ENCODE data around the gene AP3B1.
A peak's percentile ranks its signal among the peaks of the same experiment; 100 is the strongest.

AP3B1 gene

DNA sequence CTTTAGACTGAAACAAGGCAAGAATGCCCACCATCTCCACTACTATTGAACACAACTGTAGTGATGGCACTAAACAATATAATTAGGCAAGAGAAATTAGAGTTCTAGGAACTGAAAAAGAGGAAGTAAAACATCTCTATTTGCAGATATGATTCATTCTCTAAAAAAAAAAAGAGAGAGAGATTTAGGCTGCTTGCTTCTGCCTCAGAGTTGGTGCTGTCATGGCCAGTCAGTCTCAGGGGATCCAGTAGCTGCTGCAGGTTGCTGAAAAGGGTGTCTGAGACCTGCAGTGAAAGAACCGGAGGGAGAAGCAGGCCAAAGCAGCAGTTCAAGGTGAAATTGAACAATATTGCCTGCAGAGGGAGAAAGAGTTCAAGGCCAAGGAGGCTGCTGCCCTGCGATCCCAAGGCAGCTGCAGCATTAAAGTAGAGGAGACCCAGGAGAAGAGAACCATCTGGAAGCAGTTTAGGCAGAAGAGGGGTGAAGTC, 72.5 kb downstream of the AP3B1 start:
- TF ChIP-seq, protein P1, sequence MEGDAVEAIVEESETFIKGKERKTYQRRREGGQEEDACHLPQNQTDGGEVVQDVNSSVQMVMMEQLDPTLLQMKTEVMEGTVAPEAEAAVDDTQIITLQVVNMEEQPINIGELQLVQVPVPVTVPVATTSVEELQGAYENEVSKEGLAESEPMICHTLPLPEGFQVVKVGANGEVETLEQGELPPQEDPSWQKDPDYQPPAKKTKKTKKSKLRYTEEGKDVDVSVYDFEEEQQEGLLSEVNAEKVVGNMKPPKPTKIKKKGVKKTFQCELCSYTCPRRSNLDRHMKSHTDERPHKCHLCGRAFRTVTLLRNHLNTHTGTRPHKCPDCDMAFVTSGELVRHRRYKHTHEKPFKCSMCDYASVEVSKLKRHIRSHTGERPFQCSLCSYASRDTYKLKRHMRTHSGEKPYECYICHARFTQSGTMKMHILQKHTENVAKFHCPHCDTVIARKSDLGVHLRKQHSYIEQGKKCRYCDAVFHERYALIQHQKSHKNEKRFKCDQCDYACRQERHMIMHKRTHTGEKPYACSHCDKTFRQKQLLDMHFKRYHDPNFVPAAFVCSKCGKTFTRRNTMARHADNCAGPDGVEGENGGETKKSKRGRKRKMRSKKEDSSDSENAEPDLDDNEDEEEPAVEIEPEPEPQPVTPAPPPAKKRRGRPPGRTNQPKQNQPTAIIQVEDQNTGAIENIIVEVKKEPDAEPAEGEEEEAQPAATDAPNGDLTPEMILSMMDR (conservative IDR thresholded peaks at IDR 0.05): peak; percentile 49
- no peak overlapping the region for H3K27ac ChIP-seq

DNA sequence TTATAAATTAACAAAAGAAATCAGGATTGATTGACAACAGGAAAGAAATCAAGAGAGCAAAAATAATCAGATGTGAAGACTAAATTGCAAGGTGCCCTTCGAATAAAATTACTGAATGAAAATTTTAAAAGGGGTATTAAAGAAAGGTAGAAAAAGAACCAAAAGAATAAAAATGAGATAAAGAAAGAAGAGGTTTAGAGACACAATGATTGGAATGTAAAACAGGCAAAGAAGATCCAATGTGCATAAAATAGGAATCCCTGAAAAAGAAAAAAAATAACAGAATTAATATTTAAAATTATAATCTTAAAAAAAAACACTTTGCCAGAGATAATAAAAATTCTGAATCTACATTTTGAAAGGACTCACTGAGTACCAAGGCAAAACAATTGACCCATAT, 73.0 kb downstream of the AP3B1 start:
- TF ChIP-seq, protein P1 (conservative IDR thresholded peaks at IDR 0.05): no peak
- no peak overlapping the region for H3K27ac ChIP-seq

DNA sequence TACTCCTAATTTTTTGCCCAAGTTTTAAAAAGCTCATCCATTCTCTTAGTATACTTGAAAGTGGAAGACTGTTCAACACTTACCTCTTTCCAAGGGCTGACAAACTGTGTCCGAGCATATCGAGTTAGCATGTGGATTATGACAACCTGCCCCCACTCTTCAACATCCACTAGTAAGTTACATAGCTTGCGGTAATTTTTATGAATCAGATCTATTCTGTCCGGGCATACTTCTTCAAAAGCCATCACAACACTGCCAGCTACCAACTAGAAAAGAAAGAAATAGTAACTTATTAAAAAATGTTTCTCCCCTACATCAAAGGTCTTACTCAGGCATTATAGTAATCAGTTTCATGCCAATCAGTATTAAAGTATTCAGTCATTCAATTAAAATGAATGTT, 78.5 kb downstream of the AP3B1 start:
- no peak overlapping the region for H3K27ac ChIP-seq
- TF ChIP-seq, protein P1 (conservative IDR thresholded peaks at IDR 0.05): no peak

DNA sequence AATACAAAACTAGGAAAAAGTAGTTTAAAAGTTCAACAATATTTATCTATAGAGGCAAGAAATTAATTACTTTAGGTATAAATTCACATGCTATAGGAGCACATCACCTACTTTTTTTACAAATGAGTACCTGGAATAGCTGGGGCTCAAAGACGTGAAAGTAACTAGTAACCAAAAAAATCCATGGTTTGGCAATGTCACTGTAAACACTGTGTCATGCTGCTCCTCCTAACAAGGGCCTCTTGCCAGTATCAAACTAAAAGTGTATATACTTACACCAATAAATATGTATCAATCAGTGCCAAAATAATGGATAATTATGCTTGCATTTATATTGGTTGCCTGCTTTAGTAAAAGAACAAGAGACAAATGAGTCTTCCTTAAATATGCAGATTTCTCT, 78.9 kb downstream of the AP3B1 start:
- H3K27ac ChIP-seq: no peak overlapping the region
- TF ChIP-seq, protein P1 (conservative IDR thresholded peaks at IDR 0.05): no peak

DNA sequence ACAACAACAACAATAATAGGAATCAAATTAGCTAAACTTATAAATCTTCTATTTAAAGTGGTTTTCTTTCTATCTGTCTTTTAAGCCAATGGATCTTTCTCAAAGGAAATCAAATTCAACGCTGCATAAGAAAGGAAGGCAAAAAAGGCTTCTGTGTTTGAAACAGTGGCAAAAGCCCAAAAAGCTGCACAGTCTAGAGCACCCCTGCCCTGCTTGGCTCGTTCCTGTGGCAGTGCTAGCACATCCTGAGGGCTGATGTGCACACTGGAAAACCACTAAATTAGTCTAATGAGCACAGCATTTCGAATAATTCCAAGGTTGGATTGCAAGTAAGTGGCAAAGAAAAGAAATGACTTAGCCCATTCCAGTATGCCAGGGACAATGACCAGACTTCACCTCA, 80.7 kb downstream of the AP3B1 start:
- TF ChIP-seq, protein P1 (conservative IDR thresholded peaks at IDR 0.05): no peak
- H3K27ac ChIP-seq: no peak overlapping the region

DNA sequence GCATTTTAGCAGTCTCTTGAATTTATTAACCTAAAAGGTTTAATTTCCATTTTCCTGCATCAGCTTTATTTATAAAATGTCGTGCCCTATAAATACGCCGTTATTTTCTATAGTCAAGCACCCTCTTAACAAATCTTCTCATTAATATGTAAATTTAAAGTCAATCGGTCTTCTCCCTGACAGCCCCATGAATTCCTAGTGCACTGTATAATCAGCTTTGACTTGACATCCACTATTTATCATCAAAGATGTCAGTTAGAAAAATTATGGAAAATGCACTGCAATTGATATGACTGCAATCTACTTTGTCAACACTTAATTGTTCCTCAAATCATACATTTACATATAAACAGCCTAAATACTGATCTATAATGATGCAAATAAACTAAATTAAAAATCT, 83.4 kb downstream of the AP3B1 start:
- H3K27ac ChIP-seq: no peak overlapping the region

DNA sequence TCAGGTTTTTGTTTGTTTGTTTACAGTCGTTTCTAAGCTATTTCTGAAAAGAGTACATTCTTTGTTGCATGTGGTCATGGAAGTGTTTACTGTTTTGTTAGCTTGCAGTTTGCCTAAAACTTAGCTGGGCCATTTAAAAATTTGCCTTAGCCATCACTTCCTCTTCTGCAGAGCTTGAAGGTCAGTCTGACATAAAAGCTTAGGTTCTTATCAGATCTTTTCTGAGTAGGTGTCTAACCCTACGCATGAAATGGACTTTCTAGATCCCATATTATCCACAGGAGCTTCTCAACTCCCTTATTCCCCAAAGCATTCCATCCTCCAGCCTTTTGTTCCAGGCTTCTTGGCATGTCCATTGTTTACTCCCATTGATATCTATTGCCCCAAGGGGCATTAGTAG, 90.3 kb downstream of the AP3B1 start:
- no peak overlapping the region for H3K27ac ChIP-seq
- TF ChIP-seq, protein P1 (conservative IDR thresholded peaks at IDR 0.05): no peak

More for the DNA sequence above, 83.4 kb downstream of the AP3B1 start:
- TF ChIP-seq, protein P1 (conservative IDR thresholded peaks at IDR 0.05): no peak
